Dermis microvascular lymphatic vessel endothelial cell (primary cell): Measurements from ENCODE around the gene PANK4. TPM values are rescaled to one million over a fixed set of nuclear protein-coding genes. Genes with fewer than 3 reads are reported as not detected.

Source experiments
- DNase-seq, 2 donors: peaks; one replicate each; pipeline versions ENCODE4 v3.0.0 to v3.0.0-alpha.2; 2010; ENCODE audit warnings: low read depth in 2 of 2
- total RNA-seq: library from RNA; depleted of rRNA; stranded (reverse); fragments of >200 nt; gene quantifications from 2 replicates; pipeline ENCODE4 v1.2.1, GENCODE V29; 2014

Gene PANK4
- total RNA-seq, 1 donor from 2014 or later = 18.6 TPM

- no peak for DNase-seq
These were observed 18.7 kb upstream of the PANK4 start for GRCh38 chr1:2544875-2545640.

DNA sequence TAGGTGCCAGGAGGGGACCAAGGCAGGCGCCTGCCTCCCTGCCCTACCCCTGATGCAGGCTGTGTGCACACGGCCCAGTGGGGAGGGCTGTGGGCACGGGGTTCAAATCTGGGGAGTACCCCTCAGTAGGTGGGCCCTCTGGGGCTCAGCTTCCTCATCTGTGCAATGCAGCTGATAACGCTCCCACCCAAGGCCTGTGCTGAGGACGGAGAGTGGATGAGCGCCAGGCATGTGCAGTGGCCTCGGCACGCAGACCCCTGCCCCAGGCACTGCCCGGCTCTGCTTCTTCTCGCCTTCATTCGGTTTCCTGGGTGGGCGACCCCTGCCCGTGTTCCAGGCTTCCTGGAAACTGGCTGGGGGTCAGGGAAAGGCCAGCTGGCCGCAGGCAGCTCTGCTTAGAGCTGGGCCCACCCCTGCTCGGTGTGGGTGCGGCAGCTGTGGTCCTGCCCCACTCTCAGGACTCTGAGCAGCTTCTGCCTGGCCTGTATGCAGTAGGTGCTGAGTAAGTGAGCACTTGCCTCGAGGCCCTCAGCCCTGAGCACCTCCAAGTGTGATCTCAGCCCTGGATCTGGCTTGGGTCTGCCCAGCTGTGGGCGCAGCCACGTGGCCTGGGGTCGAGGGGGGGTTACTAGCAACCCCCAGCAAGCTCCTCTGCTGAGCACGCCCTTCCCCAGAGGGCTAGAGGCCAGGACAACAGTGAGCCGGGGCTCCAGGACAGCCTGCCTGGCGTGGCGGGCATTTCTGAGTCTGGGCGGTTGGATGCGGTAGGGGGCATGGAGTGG lies 17.9 kb upstream of the PANK4 start:
- no peak for DNase-seq

DNA sequence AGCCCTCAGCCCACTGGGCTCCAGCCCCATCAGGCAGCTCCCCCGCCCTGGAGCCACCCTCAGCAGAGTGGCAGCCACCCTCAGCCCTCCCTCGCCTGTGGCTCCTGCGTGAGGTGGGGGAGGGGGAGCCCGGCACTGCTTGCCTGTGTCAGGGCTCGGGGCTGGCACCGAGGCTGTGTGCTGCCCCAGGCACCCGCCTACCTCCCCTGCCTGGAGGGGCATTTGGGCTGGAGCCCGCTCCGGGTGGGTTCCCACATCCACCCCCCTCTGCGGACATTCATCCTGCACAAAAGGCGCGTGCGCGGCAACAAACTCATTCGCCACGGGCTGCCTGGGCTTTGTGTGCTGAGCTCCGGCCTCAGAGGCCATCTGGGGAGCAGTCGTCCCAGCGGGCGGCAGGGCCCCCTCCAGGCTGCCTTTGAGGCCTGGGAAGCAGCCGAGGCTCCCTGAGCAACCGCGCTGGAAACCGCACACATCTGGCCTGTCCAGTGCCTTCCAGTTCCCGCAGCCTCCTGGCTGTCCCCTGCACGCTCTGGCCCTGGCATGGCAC lies 17.2 kb upstream of the PANK4 start:
- no peak for DNase-seq

DNA sequence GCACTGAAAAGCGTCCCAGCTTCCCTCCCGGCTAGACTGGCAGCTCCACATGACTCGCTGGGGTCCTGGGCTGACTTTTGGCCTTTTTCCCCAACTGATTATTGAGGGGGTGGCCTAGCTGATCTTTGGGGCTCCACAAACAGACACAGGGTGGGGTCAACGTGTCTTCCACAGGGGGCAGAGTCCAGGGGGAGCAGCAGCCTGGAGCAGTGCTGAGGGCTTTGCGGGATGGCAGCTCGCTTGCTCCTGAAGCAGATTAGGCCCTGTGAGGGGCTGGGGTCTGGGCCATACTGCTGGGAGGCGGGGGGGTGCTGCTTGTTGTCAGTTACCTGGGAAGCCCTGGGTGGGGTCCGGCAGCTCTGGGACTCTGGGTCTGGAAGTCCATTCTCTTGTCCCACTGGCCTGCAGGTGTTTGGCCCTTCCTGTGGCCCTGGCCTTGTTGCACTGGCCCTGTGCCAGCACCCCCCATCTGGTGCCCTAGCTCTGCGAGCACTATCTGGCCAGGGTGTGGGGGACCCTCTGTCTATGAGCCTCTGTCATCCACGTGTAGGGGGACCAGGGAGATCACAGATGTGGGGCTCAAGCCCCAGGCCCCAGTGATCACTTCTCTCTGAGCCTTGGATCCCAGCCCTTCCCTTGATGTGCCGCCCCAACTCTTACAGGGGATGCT lies 16.0 kb upstream of the PANK4 start:
- DNase-seq = no peak

- peak in 1 of 2 donors; percentile 29 for DNase-seq
These were observed 15.3 kb upstream of the PANK4 start for GRCh38 chr1:2541619-2542245.

- DNase-seq = no peak
These were observed 14.6 kb upstream of the PANK4 start for GRCh38 chr1:2540816-2541492.

DNA sequence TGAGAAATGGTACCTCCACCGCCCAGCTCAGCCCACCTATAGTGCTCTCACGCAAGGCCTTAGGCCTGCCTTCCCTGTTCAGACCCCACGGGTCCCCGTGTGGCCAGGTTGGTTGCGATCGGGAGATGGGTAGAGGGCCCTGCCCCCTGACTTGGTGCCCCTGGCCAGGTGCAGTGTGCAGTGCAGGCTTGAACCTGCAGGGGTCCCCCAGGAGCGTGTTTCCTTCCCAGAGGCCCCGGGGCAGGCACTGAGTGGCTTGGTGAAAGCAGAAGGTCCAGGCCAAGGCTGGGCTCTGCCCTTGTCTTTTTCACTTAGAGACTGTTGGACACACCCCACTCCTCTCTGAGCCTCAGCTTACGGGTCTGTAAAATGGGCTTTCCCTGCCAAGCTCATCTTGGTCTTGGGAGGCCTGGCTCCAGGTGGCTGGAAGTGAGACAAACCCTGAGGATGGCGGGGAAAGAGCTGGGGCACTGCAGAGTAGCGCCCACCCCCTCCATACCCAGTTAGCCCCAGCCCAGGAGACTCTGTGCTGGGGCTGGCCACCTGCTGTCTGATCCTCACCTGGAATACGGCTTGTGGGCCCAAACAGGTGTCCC lies 13.0 kb upstream of the PANK4 start:
- DNase-seq = no peak

DNA sequence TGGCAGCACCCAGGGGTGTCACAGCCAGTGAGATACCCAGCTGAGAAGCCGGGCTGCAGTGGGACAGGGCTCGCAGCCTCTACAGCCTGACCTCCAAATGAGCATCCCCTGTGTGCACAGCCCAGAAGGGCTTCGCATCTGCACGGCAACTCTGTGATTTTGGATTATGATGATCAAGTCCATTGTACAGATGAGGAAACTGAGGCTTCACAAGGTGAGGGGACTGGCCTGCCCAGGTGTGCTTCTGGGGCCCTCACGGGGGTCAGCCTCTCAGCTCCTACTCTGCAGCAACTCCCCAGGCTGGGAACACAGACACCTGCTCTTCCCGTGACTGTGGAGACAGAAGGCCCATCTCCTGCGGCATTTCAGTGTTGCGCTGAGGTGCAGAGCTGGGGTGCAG lies 12.5 kb upstream of the PANK4 start:
- no peak for DNase-seq

DNA sequence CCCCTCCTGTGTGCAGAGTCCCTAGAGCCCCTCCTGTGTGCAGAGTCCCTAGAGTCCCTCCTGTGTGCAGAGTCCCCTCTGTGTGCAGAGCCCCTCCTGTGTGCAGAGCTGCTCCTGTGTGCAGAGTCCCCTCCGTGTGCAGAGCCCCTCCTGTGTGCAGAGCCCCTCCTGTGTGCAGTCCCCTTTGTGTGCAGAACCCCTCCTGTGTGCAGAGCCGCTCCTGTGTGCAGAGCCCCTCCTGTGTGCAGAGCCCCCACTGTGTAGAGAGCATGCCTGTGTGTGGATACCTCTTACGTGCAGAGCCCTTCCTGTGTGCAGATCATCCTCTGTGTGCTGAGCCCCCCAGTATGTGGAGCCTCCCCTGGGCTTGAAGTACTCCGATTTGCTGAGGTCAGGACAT lies 12.0 kb upstream of the PANK4 start:
- DNase-seq = no peak

DNA sequence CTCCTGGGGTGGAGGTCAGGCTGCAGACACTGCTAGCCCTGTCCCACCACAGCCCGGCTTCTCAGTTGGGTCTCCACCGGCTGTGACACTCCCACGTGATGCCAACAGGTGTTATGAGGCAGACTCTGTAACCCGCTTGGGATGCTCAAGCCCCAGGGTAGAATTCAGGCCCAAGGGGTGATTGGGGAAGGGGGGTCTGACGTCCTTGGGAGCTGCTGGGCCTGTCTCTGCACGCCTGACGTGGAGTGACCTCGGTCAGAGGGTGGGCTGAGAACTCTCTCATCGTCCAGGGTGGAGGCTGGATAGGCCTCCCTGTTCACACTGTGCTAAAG lies 11.4 kb upstream of the PANK4 start:
- DNase-seq = no peak

DNA sequence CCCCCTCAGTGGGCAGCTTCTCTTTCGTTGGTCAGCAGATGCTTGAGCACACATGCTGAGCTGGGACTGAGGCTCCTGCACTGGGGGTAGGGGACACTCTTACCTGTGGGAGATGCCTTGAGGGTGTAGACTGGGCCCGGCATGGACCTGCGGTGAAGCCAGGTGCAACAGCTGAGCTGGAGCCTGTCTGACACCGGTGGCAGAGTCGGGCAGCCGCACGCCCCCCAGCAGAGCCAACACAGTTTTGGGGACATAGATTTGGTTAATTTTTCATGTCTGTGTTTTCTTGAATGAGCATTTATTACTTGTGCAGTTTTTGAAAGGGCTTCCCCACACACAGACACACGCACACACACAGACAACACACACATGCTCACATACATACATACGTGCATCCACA lies 9.6 kb upstream of the PANK4 start:
- no peak for DNase-seq

DNA sequence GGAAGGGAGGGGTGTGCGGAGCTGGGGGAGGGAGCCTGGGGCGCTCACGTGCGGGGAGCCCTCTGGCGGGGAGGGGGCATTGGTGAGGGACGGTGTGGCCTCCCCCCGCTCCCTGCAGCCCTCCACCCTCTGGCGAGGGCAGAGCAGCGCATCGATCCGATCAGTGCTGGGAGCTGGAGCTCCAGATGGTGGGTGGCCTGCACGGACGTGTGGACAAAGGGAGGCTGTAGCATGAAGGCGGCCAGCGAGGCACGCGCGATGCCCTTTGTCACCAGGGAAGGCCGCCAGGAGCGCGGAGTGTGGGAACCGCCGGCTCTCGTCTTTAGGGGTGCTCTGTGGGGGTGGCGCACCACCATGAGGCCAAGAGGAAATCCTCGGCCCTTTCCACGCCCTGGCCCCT lies 9.1 kb upstream of the PANK4 start:
- no peak for DNase-seq

GRCh38 chr1:2534687-2535441 lies 8.5 kb upstream of the PANK4 start:
- peak in 1 of 2 donors; percentile 29 for DNase-seq

DNA sequence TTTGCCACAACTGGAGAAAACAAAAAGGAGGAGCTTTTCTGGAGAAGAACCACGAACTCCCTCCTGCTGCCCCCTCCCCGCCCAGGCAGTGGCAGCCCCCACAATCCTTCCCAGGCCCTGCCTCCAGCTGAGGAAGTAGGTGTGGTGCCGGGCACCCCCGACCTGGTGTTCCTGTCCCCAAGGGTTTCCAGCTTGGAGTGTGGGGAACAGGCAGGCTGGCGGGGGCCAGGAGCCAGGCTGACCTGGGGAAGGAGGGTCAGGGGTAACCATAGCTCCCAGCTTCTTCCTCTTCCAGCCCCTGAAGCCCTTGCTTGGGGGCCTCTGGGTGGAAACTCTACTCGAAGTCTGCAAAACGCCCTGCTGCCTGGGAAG lies 7.9 kb upstream of the PANK4 start:
- no peak for DNase-seq

- no peak for DNase-seq
These were observed 7.0 kb upstream of the PANK4 start for GRCh38 chr1:2533365-2533764.

DNA sequence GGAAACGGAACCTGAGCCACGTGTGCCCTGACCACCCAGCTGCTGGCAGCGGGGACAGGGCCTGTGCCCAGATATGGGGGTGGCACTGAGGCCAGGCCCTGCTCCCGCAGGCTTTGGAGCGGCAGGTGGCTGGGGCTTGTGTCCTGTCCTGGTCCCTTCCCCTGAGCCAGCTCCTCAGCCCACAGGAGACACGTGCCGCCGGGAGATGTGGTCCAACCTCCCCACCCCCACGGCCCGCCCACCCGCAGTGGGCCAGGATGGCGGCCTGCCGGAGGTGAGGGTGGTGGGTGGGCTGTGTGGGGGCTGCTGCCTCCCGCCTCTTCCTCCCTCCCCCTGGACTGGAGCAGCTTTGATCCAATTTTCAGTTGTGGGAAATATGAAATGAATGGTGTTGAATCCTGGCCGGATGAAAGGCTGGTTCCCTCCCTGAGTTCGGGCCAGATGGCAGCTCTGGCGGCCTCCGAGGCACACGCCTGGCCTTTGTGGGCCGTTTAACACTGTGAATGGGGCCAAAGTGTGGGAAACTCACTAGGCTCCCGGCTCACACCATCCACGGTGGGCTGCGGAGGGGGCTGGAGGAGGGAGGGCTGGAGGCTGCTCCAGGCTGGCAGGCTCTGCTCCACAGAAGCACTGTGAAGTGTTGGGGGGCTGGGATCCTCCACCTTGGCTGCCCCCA lies 6.2 kb upstream of the PANK4 start:
- DNase-seq = no peak

DNA sequence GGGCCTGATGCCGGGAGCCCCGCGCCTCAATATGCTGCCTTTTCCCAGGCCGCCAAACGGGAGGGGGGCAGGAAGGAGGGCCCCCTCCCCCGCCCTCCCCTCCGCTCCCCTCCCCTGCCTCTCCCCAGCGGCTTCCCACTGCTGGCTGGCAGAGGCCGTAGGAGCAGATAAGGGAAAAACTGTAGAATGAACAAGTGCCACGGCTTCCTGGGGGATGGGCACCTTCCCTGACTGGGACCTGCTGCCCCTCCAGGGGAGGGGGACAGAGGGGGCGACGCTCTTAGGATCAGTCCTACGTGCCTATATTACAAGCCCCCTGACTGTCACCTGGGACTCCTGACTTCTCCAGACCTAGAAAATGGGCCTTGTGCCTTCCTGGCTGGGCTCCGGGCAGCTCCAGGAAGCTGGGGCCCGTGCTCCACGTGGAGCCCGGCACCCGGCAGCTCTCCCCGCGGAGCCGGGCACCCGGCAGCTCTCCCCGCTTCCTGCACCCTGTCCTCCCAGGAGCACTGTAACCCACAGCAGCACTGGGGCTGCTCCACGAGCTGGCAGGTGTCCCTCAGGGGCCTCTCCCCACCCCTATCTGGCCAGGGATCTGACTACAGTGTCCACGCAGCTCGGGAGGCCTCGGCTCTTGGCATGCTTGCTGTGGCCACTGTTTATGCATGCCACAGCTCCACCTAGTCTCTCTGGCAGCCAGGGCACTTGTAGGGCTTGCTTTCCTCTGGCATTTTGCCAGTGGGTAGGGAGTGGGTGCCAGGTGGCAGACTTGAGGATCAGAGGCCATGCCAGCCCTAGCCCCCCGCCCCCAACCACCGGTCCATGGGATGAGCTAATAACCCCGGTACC lies 4.3 kb upstream of the PANK4 start:
- no peak for DNase-seq

DNA sequence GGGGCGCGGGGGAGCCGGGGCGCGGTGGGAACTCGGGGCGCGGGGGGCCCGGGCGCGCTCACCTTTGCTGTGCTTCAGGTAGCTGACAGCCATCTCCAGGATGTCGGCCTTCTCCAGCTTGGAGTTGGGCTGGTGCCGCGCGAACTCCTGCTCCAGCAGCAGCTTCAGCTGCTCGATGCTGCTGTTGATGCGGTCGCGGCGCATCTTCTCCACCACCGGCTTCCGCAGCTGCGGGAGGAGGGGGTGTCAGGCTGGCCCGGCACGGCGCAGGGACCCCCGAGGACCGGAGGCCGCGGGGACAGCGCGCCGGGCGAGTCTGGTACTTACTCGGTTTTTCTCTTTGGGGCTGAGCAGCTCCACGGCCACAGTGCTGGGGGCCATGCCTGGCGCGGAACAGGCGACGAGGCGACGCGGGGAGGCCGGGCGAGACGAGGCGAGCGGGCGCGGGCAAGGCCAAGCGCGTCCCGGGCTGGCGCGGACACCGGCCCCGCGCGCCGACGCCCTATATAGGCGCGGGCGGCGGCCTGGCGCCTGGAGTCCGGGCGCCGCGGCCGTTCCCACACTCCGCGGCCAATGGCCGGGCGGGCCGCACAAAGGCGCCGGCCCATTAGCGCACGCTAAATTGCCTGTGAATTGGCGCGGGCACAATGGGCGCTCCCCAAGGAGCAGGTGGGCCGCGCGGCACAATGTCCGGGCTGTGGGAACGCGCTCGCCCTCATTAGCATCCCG lies 3.6 kb upstream of the PANK4 start, which contains the start of gene HES5:
TSS of gene HES5 (minus strand) at position 480 of the 729 bp plus-strand sequence. CDS start at position 381, 99 bp downstream.
- DNase-seq = peak in 1 of 2 donors; percentile 55
